Measurements from ENCODE around the gene C1QTNF8. TPM values are rescaled to one million over a fixed set of nuclear protein-coding genes. Genes with fewer than 3 reads are reported as not detected.
A peak's percentile ranks its signal among the peaks of the same experiment; 100 is the strongest.

C1QTNF8 gene
- total and polyA plus RNA-seq, 2 of the 13 experiments (the other 11 are each of a cell fraction or from before 2014, with no cell fraction given) = 0.09 TPM; not detected in 1

DNA sequence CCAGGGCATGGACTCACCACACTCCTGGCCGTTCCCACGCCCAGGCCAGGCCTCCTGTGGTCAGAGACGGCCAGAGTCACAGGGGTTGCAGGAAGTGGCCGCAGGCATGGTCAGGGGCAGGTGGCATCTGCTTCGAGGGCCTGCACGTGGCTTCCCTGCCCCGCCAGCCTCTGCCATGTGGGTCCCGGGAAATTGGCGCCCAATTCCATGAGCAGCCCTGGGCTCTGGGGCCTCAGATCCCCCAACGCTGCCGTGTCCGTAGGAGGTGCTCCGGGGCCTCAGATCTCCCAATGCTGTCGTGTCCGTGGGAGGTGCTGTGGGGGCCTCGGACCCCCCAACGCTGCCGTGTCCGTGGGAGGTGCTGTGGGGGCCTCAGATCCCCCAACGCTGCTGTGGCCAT lies 33.1 kb downstream of the C1QTNF8 start:
- ChIA-PET POLR2A (no interaction called here), CTCF (ENCODE audit: low intra/inter-chr PET ratio, low total read pairs) (no interaction called here)
- Histone ChIP-seq H3K36me3 (replicated peaks in 1 of 2; ENCODE audit: control insufficient read depth in 1 of 2, insufficient read depth in 2 of 2, low read length in 2 of 2) (no peaks in the 10 kb centered on the region), H3K9ac (ENCODE audit: insufficient read depth, low read depth, low read length) (no peak overlapping the region), H3K9me3 (ENCODE audit: low read length) (no peaks in the 10 kb centered on the region), H3K4me1 (ENCODE audit: insufficient read depth, low read length) (no peaks in the 10 kb centered on the region), H4K20me1 (ENCODE audit: insufficient read depth, low read length) (no peaks in the 10 kb centered on the region; the same call in 1 of the 2 replicates), H3K27me3 (ENCODE audit: control insufficient read depth in 1 of 2, insufficient read depth in 2 of 2, low read length in 2 of 2) (peaks cover 28 to 78% of the 10 kb centered on the region in 2 experiments), H2AFZ (ENCODE audit: low read length) (no peak overlapping the region), H3K79me2 (ENCODE audit: insufficient read depth, low read length) (no peaks in the 10 kb centered on the region), H3K4me2 (ENCODE audit: low read depth, low read length) (no peak overlapping the region), H3K27ac (ENCODE audit: extremely low read length, insufficient read depth, low read length) (no peak overlapping the region), H3K4me3 (replicated peaks in 1 of 3; ENCODE audit: insufficient read depth in 1 of 3, low read depth in 2 of 3, low read length in 3 of 3) (no peak overlapping the region)
- no peak for FAIRE-seq
- no peak for DNase-seq (ENCODE audit: low spot score)
- intact Hi-C loops (cut with micrococcal nuclease; ENCODE audit: unreplicated experiment) = no loop called here
- in situ Hi-C loops (cut with HindIII; ENCODE audit: extremely low pct_ligation_motif_present, low pct_unique_long_range_greater_than_20kb) = no loop called here
- BruUV-seq (replicated peaks) = no TSS peak
- 0 out of 3 replicates have a peak, but pooled peaks have one; percentile 12 for ATAC-seq
- WGBS (ENCODE audit: low lambda C conversion rate) = 0% methylated on average over 3 of the region's 20 CpGs
- TF ChIP-seq ZNF556 (CRISPR knock-in tag; IDR thresholded peaks at IDR 0.05; ENCODE audit: borderline replicate concordance) = no peak
- TF ChIP-seq HNRNPL (IDR thresholded peaks at IDR 0.05; ENCODE audit: low read depth, low read length) = 0 out of 2 replicates have a peak, but pooled peaks have one; percentile 20
- peak; percentile 10; the same call in 1 of the 2 replicates for TF ChIP-seq ZNF687 (CRISPR knock-in tag; IDR thresholded peaks at IDR 0.05)
- TF ChIP-seq ARID3A (IDR thresholded peaks at IDR 0.05; ENCODE audit: low read depth, low read length) = no peak
- TF ChIP-seq, protein P1, sequence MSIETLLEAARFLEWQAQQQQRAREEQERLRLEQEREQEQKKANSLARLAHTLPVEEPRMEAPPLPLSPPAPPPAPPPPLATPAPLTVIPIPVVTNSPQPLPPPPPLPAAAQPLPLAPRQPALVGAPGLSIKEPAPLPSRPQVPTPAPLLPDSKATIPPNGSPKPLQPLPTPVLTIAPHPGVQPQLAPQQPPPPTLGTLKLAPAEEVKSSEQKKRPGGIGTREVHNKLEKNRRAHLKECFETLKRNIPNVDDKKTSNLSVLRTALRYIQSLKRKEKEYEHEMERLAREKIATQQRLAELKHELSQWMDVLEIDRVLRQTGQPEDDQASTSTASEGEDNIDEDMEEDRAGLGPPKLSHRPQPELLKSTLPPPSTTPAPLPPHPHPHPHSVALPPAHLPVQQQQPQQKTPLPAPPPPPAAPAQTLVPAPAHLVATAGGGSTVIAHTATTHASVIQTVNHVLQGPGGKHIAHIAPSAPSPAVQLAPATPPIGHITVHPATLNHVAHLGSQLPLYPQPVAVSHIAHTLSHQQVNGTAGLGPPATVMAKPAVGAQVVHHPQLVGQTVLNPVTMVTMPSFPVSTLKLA (IDR thresholded peaks at IDR 0.05) = peak; percentile 93
- TF ChIP-seq ZC3H4 (CRISPR knock-in tag; IDR thresholded peaks at IDR 0.05; ENCODE audit: borderline replicate concordance) = no peak
- TF ChIP-seq, protein P2, sequence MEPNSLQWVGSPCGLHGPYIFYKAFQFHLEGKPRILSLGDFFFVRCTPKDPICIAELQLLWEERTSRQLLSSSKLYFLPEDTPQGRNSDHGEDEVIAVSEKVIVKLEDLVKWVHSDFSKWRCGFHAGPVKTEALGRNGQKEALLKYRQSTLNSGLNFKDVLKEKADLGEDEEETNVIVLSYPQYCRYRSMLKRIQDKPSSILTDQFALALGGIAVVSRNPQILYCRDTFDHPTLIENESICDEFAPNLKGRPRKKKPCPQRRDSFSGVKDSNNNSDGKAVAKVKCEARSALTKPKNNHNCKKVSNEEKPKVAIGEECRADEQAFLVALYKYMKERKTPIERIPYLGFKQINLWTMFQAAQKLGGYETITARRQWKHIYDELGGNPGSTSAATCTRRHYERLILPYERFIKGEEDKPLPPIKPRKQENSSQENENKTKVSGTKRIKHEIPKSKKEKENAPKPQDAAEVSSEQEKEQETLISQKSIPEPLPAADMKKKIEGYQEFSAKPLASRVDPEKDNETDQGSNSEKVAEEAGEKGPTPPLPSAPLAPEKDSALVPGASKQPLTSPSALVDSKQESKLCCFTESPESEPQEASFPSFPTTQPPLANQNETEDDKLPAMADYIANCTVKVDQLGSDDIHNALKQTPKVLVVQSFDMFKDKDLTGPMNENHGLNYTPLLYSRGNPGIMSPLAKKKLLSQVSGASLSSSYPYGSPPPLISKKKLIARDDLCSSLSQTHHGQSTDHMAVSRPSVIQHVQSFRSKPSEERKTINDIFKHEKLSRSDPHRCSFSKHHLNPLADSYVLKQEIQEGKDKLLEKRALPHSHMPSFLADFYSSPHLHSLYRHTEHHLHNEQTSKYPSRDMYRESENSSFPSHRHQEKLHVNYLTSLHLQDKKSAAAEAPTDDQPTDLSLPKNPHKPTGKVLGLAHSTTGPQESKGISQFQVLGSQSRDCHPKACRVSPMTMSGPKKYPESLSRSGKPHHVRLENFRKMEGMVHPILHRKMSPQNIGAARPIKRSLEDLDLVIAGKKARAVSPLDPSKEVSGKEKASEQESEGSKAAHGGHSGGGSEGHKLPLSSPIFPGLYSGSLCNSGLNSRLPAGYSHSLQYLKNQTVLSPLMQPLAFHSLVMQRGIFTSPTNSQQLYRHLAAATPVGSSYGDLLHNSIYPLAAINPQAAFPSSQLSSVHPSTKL (CRISPR knock-in tag; IDR thresholded peaks at IDR 0.05) = no peak
- TF ChIP-seq MEIS1 (CRISPR knock-in tag; IDR thresholded peaks at IDR 0.05; ENCODE audit: borderline replicate concordance) = no peak
- no peak for TF ChIP-seq SOX6 (IDR thresholded peaks at IDR 0.05)
- TF ChIP-seq SOX6 (CRISPR knock-in tag; IDR thresholded peaks at IDR 0.05) = no peak
- no peak for TF ChIP-seq ZNF382 (CRISPR knock-in tag; IDR thresholded peaks at IDR 0.05; ENCODE audit: borderline replicate concordance)
- TF ChIP-seq ZNF788 (CRISPR knock-in tag; IDR thresholded peaks at IDR 0.05; ENCODE audit: borderline replicate concordance) = no peak
- TF ChIP-seq ZNF891 (CRISPR knock-in tag; IDR thresholded peaks at IDR 0.05) = no peak
- no peak for TF ChIP-seq HMG20B (CRISPR knock-in tag; conservative IDR thresholded peaks at IDR 0.05)
